ENCODE results near the gene TCF25. TPM values are rescaled to one million over a fixed set of nuclear protein-coding genes. Genes with fewer than 3 reads are reported as not detected.

The TCF25 gene
- total and polyA plus RNA-seq, 2 donors (not counting 1 experiment from before 2014, with no cell fraction given): 150 to 176 TPM

DNA sequence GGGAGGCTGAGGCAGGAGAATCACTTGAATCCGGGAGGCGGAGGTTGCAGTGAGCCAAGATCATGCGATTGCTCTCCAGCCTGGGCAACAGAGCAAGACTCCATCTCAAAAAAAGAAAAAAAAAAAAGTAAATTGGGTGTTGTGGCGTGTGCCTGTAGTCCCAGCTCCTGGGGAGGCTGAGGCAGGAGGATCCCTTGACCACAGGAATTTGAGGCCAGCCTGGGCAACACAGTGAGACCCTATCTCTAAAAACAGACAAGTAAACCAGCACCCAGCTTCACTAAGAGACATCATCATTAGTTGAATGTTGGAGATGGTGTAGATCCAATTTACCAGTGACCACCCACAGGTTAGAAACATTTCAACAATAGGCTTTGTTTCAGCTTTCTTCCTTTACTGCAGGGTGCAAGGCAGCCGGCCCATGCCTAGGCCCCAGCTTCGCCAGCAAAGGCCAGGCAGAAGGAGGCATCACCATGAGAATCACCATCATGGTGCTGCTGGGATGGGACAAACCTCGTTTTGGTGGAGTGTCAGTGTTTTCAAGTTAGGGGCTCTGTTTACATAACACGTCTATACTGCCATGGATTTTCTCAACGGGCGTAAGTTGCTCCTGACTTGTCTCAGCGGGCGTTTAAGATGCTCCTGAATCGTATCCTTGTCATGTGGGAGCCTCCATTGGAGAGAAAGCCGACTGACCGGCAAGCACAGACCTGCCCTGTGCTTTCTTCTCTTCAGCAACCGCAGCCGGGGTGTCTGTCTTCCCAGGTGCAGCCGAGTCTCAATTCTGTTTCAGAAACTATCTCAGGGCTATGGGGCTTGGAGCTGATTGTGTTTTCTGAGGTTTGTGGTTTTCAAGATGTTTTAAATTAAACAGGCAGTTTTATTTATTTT is 7.3 kb downstream of the TCF25 start:
- H3K36me3 ChIP-seq (ENCODE audit: control insufficient read depth, insufficient read depth, low read length): peaks cover 25% of the 10 kb centered on the region
- H3K27ac ChIP-seq (ENCODE audit: insufficient read depth, low read length): no peak overlapping the region

DNA sequence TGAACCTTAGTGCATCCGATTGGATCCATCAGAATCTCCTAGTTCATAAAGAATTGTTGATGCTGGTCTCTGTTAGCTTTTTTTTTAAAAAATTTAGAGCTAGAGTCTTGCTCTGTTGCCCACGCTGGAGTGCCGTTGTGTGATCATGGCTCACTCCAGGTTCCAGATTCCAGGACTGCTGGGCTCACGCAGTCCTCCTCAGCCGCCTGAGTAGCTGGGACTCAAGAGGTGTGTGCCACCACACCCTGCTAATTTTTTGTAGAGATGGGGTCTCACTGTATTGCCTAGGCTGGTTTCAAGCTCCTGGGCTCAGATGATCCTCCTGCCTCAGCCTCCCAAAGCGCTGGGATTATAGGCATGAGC is 8.0 kb downstream of the TCF25 start:
- H2AFZ ChIP-seq (ENCODE audit: low read length): no peak overlapping the region

More for the DNA sequence above, 7.3 kb downstream of the TCF25 start:
- Histone ChIP-seq H3K27me3 (ENCODE audit: control insufficient read depth, insufficient read depth, low read length) (no peaks in the 10 kb centered on the region), H3K4me2 (ENCODE audit: extremely low read depth, insufficient read depth, low read length) (no peak overlapping the region), H3K9me3 (ENCODE audit: control insufficient read depth, insufficient read depth, low read depth, low read length) (no peaks in the 10 kb centered on the region), H3K4me3 (replicated peaks in 1 of 4; ENCODE audit: control extremely low read depth in 1 of 4, insufficient read depth in 1 of 4, low read depth in 3 of 4, low read length in 4 of 4) (no peak overlapping the region), H2AFZ (ENCODE audit: low read length) (no peak overlapping the region), H3K79me2 (ENCODE audit: control insufficient read depth, insufficient read depth, low read length) (peaks cover 76% of the 10 kb centered on the region), H3K9ac (ENCODE audit: insufficient read depth, low read length) (no peak overlapping the region), H4K20me1 (ENCODE audit: control insufficient read depth, extremely low read depth, insufficient read depth, low read length) (peaks cover 2% of the 10 kb centered on the region), H3K4me1 (ENCODE audit: control insufficient read depth, extremely low read depth, insufficient read depth, low read length) (no peaks in the 10 kb centered on the region)
- no peak for TF ChIP-seq EZH2 (IDR thresholded peaks at IDR 0.05; ENCODE audit: low read length, missing control alignments)
- TF ChIP-seq, protein P1, sequence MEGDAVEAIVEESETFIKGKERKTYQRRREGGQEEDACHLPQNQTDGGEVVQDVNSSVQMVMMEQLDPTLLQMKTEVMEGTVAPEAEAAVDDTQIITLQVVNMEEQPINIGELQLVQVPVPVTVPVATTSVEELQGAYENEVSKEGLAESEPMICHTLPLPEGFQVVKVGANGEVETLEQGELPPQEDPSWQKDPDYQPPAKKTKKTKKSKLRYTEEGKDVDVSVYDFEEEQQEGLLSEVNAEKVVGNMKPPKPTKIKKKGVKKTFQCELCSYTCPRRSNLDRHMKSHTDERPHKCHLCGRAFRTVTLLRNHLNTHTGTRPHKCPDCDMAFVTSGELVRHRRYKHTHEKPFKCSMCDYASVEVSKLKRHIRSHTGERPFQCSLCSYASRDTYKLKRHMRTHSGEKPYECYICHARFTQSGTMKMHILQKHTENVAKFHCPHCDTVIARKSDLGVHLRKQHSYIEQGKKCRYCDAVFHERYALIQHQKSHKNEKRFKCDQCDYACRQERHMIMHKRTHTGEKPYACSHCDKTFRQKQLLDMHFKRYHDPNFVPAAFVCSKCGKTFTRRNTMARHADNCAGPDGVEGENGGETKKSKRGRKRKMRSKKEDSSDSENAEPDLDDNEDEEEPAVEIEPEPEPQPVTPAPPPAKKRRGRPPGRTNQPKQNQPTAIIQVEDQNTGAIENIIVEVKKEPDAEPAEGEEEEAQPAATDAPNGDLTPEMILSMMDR (conservative IDR thresholded peaks at IDR 0.05 in 1 of 2, IDR thresholded peaks at IDR 0.05 in 1 of 2; ENCODE audit: low read depth in 1 of 2, low read length in 2 of 2): no peak
- DNase-seq (ENCODE audit: low read depth in 2 of 2): no peak

DNA sequence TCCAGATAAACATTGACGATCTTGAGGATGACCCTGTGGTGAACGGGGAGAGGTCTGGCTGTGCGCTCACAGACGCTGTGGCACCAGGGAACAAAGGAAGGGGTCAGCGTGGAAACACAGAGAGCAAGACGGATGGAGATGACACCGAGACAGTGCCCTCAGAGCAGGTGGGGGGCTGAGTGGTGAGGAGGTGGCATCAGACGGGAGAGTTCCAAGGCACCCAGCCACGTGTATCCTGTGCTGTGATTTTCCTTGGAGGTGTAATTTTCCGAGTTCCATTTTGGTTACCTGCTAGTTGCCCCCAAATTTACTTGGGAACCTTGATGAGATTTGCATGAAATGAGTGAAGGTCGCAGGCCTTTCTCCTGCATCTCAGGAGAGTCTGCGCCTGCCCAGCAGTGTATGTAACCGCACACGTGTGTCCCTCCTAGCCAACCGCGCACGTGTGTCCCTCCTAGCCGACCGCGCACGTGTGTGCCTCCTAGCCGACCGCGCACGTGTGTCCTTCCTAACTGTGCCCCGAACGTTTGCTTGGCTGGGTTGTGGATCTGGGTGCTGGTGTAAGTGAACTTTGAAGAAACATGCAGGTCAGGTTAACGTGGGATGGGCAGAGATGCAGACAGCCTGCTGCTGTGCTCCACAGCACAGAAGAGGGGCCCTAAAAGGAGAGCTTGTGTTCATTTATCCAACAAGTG is 10.1 kb downstream of the TCF25 start:
- H3K4me2 ChIP-seq (ENCODE audit: extremely low read depth, insufficient read depth, low read length): no peak overlapping the region
- peaks cover 52% of the 10 kb centered on the region for H3K79me2 ChIP-seq (ENCODE audit: control insufficient read depth, insufficient read depth, low read length)

More for the DNA sequence above, 8.0 kb downstream of the TCF25 start:
- no peaks in the 10 kb centered on the region for H3K27me3 ChIP-seq (ENCODE audit: control insufficient read depth, insufficient read depth, low read length)
- DNase-seq (ENCODE audit: low read depth in 2 of 2): no peak
- H3K9ac ChIP-seq (ENCODE audit: insufficient read depth, low read length): no peak overlapping the region
- H3K27ac ChIP-seq (ENCODE audit: insufficient read depth, low read length): no peak overlapping the region
- peaks cover 25% of the 10 kb centered on the region for H3K36me3 ChIP-seq (ENCODE audit: control insufficient read depth, insufficient read depth, low read length)
- no peak overlapping the region for H3K4me2 ChIP-seq (ENCODE audit: extremely low read depth, insufficient read depth, low read length)
- TF ChIP-seq, protein P1 (conservative IDR thresholded peaks at IDR 0.05 in 1 of 2, IDR thresholded peaks at IDR 0.05 in 1 of 2; ENCODE audit: low read depth in 1 of 2, low read length in 2 of 2): no peak
- no peak for TF ChIP-seq EZH2 (IDR thresholded peaks at IDR 0.05; ENCODE audit: low read length, missing control alignments)
- H3K9me3 ChIP-seq (ENCODE audit: control insufficient read depth, insufficient read depth, low read depth, low read length): no peaks in the 10 kb centered on the region
- no peak overlapping the region for H3K4me3 ChIP-seq (replicated peaks in 1 of 4; ENCODE audit: control extremely low read depth in 1 of 4, insufficient read depth in 1 of 4, low read depth in 3 of 4, low read length in 4 of 4)
- H3K4me1 ChIP-seq (ENCODE audit: control insufficient read depth, extremely low read depth, insufficient read depth, low read length): no peaks in the 10 kb centered on the region
- H3K79me2 ChIP-seq (ENCODE audit: control insufficient read depth, insufficient read depth, low read length): peaks cover 70% of the 10 kb centered on the region
- no peaks in the 10 kb centered on the region for H4K20me1 ChIP-seq (ENCODE audit: control insufficient read depth, extremely low read depth, insufficient read depth, low read length)

More for the DNA sequence above, 10.1 kb downstream of the TCF25 start:
- H4K20me1 ChIP-seq (ENCODE audit: control insufficient read depth, extremely low read depth, insufficient read depth, low read length): no peaks in the 10 kb centered on the region
- H3K27ac ChIP-seq (ENCODE audit: insufficient read depth, low read length): peak overlapping the region; percentile 16
- H3K9me3 ChIP-seq (ENCODE audit: control insufficient read depth, insufficient read depth, low read depth, low read length): no peaks in the 10 kb centered on the region
- H3K27me3 ChIP-seq (ENCODE audit: control insufficient read depth, insufficient read depth, low read length): no peaks in the 10 kb centered on the region
- H3K9ac ChIP-seq (ENCODE audit: insufficient read depth, low read length): no peak overlapping the region
- peaks cover 32% of the 10 kb centered on the region for H3K36me3 ChIP-seq (ENCODE audit: control insufficient read depth, insufficient read depth, low read length)
- no peak overlapping the region for H2AFZ ChIP-seq (ENCODE audit: low read length)
- DNase-seq (ENCODE audit: low read depth in 2 of 2): no peak
- no peaks in the 10 kb centered on the region for H3K4me1 ChIP-seq (ENCODE audit: control insufficient read depth, extremely low read depth, insufficient read depth, low read length)
- no peak overlapping the region for H3K4me3 ChIP-seq (replicated peaks in 1 of 4; ENCODE audit: control extremely low read depth in 1 of 4, insufficient read depth in 1 of 4, low read depth in 3 of 4, low read length in 4 of 4)
- TF ChIP-seq EZH2 (IDR thresholded peaks at IDR 0.05; ENCODE audit: low read length, missing control alignments): no peak
- TF ChIP-seq, protein P1 (conservative IDR thresholded peaks at IDR 0.05 in 1 of 2, IDR thresholded peaks at IDR 0.05 in 1 of 2; ENCODE audit: low read depth in 1 of 2, low read length in 2 of 2): no peak
